SK-N-MC (cell line): ENCODE measurements around the gene C1orf141.

Experiments
- EZH2 ChIP-seq: fragments of 200-600 bp; sonication (generic); IDR thresholded peaks from one replicate; pipeline ENCODE4 v1.6.1; 2017; ENCODE audit warnings: antibody characterized with exemption
- FOXP2 ChIP-seq: optimal IDR thresholded peaks from 2 replicates; pipeline ENCODE3; 2011; ENCODE audit warnings: mild to moderate bottlenecking, moderate library complexity; ENCODE audit not compliant: insufficient read depth; ENCODE audit errors: extremely low read length, control extremely low read depth
- POLR2AphosphoS5 ChIP-seq: IDR thresholded peaks from 2 replicates; pipeline ENCODE4 v1.6.1; 2012; ENCODE audit warnings: mild to moderate bottlenecking, low read depth, low read length, borderline replicate concordance

GRCh38 chr1:67072749-67073148 is 62.0 kb downstream of the C1orf141 start:
- TF ChIP-seq POLR2AphosphoS5 (no peak), EZH2 (no peak), FOXP2 (no peak)
